Smooth muscle cell (in vitro differentiated cells): Measurements from ENCODE around the gene SYDE2. TPM values are rescaled to one million over a fixed set of nuclear protein-coding genes. Genes with fewer than 3 reads are reported as not detected.

Experiments used
- DNase-seq: peaks from one replicate; lab custom pipeline; 2025; ENCODE audit not compliant: unreplicated experiment; lab: John Stamatoyannopoulos, UW
- H2AFZ ChIP-seq: fragments of 200-600 bp; sonication (generic); 2 replicates; pipeline ENCODE4 v1.6.0; 2016; ENCODE audit warnings: antibody characterized with exemption, low read depth, mild to moderate bottlenecking
- H3F3A ChIP-seq: fragments of 200-600 bp; sonication (generic); 2 replicates; pipeline ENCODE4 v1.6.0; 2017; ENCODE audit warnings: antibody characterized with exemption, low read depth
- H3K27ac ChIP-seq: fragments of 200-600 bp; sonication (generic); 2 replicates; pipeline ENCODE4 v1.5.1; 2016; ENCODE audit warnings: low read depth, mild to moderate bottlenecking
- H3K27me3 ChIP-seq: fragments of 200-600 bp; sonication (generic); 2 replicates; pipeline ENCODE4 v1.6.1; 2016; ENCODE audit warnings: low read depth, mild to moderate bottlenecking
- H3K36me3 ChIP-seq: fragments of 200-600 bp; sonication (generic); 2 replicates; pipeline ENCODE4 v1.5.1; 2016; ENCODE audit warnings: low read depth
- H3K4me1 ChIP-seq: fragments of 200-600 bp; sonication (generic); 2 replicates; pipeline ENCODE4 v1.5.1; 2016; ENCODE audit warnings: low read depth
- H3K4me2 ChIP-seq: fragments of 200-600 bp; sonication (generic); 2 replicates; pipeline ENCODE4 v1.6.0; 2016; ENCODE audit warnings: mild to moderate bottlenecking
- H3K4me3 ChIP-seq: fragments of 200-600 bp; sonication (generic); 2 replicates; pipeline ENCODE4 v1.5.1; 2016; ENCODE audit warnings: mild to moderate bottlenecking
- H3K79me2 ChIP-seq: fragments of 200-600 bp; sonication (generic); 2 replicates; pipeline ENCODE4 v1.6.0; 2016; ENCODE audit warnings: low read depth, mild to moderate bottlenecking
- H3K9ac ChIP-seq: fragments of 200-600 bp; sonication (generic); 2 replicates; pipeline ENCODE4 v1.6.0; 2016; ENCODE audit warnings: low read depth
- H3K9me3 ChIP-seq: fragments of 200-600 bp; sonication (generic); replicated peaks from 2 replicates; pipeline ENCODE4 v1.5.1; 2016; ENCODE audit warnings: low read depth
- H4K20me1 ChIP-seq: fragments of 200-600 bp; sonication (generic); 2 replicates; pipeline ENCODE4 v1.6.0; 2016; ENCODE audit warnings: low read depth
- CTCF ChIP-seq: fragments of 200-600 bp; sonication (generic); IDR thresholded peaks from 2 replicates; pipeline ENCODE4 v1.5.1; 2017; ENCODE audit warnings: borderline replicate concordance, mild to moderate bottlenecking, antibody characterized with exemption; ENCODE audit not compliant: insufficient read depth, poor library complexity, severe bottlenecking
- WGBS: methylation state at CpG from one replicate; pipeline ENCODE4 v1.1.7; 2016; ENCODE audit warnings: low lambda C conversion rate; 5-methylcytosine and 5-hydroxymethylcytosine counted together
- polyA plus RNA-seq: library from polyadenylated mRNA; unstranded; fragments of >200 nt; fragmentation: Nextera tagmentation; extraction: Ambion mirVana; gene quantifications from 2 replicates; pipeline ENCODE4 v1.2.1, GENCODE V29; 2016
- total RNA-seq: library from RNA; depleted of rRNA; stranded (reverse); fragments of >200 nt; gene quantifications from 2 replicates; pipeline ENCODE4 v1.2.3, GENCODE V29; 2014

The SYDE2 gene
- total and polyA plus RNA-seq, 2 experiments from 2014 or later, result 4.9 to 9.1 TPM

- no peak overlapping the region for H3K27ac ChIP-seq
- no peaks in the 10 kb centered on the region for H3K9me3 ChIP-seq
- no peak for DNase-seq
- H3F3A ChIP-seq, result no peaks in the 10 kb centered on the region
- no peaks in the 10 kb centered on the region for H3K4me1 ChIP-seq
- peaks cover 8% of the 10 kb centered on the region for H3K36me3 ChIP-seq
- WGBS, result 90% methylated on average over 6 of the region's 6 CpGs
- H3K27me3 ChIP-seq, result no peaks in the 10 kb centered on the region
- peaks cover 22% of the 10 kb centered on the region for H3K79me2 ChIP-seq
- H2AFZ ChIP-seq, result no peak overlapping the region
- no peak overlapping the region for H3K4me2 ChIP-seq
- no peak overlapping the region for H3K9ac ChIP-seq
- TF ChIP-seq CTCF, result no peak
- H4K20me1 ChIP-seq, result peaks cover 7% of the 10 kb centered on the region
- no peak overlapping the region for H3K4me3 ChIP-seq
These were observed 18.1 kb downstream of the SYDE2 start for GRCh38 chr1:85182700-85183099.

GRCh38 chr1:85180869-85181268 is 19.9 kb downstream of the SYDE2 start:
- no peak overlapping the region for H3K9ac ChIP-seq
- TF ChIP-seq CTCF, result no peak
- DNase-seq, result no peak
- peaks cover 15% of the 10 kb centered on the region for H3K36me3 ChIP-seq
- no peak overlapping the region for H3K4me2 ChIP-seq
- no peak overlapping the region for H3K4me3 ChIP-seq
- 100% methylated on average over 2 of the region's 2 CpGs for WGBS
- H3K79me2 ChIP-seq, result peaks cover 22% of the 10 kb centered on the region
- no peaks in the 10 kb centered on the region for H3K9me3 ChIP-seq
- no peaks in the 10 kb centered on the region for H3K27me3 ChIP-seq
- no peaks in the 10 kb centered on the region for H3F3A ChIP-seq
- no peaks in the 10 kb centered on the region for H3K4me1 ChIP-seq
- H4K20me1 ChIP-seq, result peaks cover 7% of the 10 kb centered on the region
- H2AFZ ChIP-seq, result no peak overlapping the region
- H3K27ac ChIP-seq, result no peak overlapping the region

- Histone ChIP-seq H2AFZ (no peak overlapping the region), H3K27ac (no peak overlapping the region), H3K4me2 (no peak overlapping the region), H3K9ac (no peak overlapping the region), H3K36me3 (peaks cover 15% of the 10 kb centered on the region), H4K20me1 (peaks cover 5% of the 10 kb centered on the region), H3K27me3 (no peaks in the 10 kb centered on the region), H3K4me3 (no peak overlapping the region), H3K9me3 (no peaks in the 10 kb centered on the region), H3F3A (no peaks in the 10 kb centered on the region), H3K4me1 (no peaks in the 10 kb centered on the region), H3K79me2 (peaks cover 18% of the 10 kb centered on the region)
- no peak for TF ChIP-seq CTCF
- DNase-seq, result no peak
- 83% methylated on average over 2 of the region's 2 CpGs for WGBS
These were observed 21.3 kb downstream of the SYDE2 start for GRCh38 chr1:85179522-85179921.

- 99% methylated on average over 2 of the region's 2 CpGs for WGBS
These were observed 22.4 kb downstream of the SYDE2 start for GRCh38 chr1:85178396-85178795.

More at GRCh38 chr1:85178396-85178795, 22.4 kb downstream of the SYDE2 start:
- DNase-seq, result no peak
- Histone ChIP-seq H3K4me2 (no peak overlapping the region), H3K9ac (no peak overlapping the region), H3K4me3 (no peak overlapping the region), H3K36me3 (peaks cover 15% of the 10 kb centered on the region), H3K27me3 (no peaks in the 10 kb centered on the region), H4K20me1 (no peaks in the 10 kb centered on the region), H2AFZ (no peak overlapping the region), H3K27ac (no peak overlapping the region), H3K9me3 (no peaks in the 10 kb centered on the region), H3F3A (no peaks in the 10 kb centered on the region), H3K4me1 (no peaks in the 10 kb centered on the region), H3K79me2 (peaks cover 13% of the 10 kb centered on the region)
- TF ChIP-seq CTCF, result no peak
